ENCODE results near the gene NCK2. TPM values are rescaled to one million over a fixed set of nuclear protein-coding genes. Genes with fewer than 3 reads are reported as not detected.
A peak's percentile ranks its signal among the peaks of the same experiment; 100 is the strongest.

NCK2 gene
- total RNA-seq, 1 donor from 2014 or later = 45.9 TPM

DNA sequence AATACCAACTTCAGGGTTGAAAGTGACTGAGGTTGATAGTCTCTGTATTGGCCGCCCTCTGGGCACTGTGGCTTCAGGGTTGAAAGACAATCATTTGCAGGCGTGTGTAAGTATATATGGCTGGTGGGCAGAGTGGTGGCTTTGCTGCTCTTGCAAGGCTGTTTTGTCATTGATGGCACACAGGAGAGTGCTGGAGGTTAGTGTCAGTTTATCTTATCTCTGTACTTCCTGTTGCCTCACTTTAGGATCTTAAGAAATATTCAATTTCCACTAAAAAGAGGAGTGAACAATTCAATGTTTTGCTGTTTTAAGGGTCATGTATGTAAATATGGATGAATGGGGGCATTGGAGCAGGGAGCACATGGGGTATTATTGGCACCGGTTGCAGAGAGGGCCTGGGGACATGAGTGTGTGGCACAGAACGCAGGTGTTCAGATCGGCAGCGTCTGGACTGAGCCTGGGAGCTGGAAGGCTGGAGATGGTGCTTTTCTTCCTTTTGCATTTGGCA lies 51.5 kb downstream of the NCK2 start:
- no peak for DNase-seq (ENCODE audit: extremely low spot score in 2 of 2)
- intact Hi-C loops (cut with DNase I) = no loop called here
- no peaks in the 10 kb centered on the region for H3K9me3 ChIP-seq
- TF ChIP-seq, protein P1, sequence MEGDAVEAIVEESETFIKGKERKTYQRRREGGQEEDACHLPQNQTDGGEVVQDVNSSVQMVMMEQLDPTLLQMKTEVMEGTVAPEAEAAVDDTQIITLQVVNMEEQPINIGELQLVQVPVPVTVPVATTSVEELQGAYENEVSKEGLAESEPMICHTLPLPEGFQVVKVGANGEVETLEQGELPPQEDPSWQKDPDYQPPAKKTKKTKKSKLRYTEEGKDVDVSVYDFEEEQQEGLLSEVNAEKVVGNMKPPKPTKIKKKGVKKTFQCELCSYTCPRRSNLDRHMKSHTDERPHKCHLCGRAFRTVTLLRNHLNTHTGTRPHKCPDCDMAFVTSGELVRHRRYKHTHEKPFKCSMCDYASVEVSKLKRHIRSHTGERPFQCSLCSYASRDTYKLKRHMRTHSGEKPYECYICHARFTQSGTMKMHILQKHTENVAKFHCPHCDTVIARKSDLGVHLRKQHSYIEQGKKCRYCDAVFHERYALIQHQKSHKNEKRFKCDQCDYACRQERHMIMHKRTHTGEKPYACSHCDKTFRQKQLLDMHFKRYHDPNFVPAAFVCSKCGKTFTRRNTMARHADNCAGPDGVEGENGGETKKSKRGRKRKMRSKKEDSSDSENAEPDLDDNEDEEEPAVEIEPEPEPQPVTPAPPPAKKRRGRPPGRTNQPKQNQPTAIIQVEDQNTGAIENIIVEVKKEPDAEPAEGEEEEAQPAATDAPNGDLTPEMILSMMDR (IDR thresholded peaks at IDR 0.05) = no peak
- TF ChIP-seq POLR2AphosphoS5 (IDR thresholded peaks at IDR 0.05; ENCODE audit: insufficient read depth in 1 of 2, low read depth in 1 of 2) = no peak
- peak overlapping the region in 1 of 2 donors; percentile 7 for H3K4me3 ChIP-seq
- peaks cover 84% of the 10 kb centered on the region for H3K4me1 ChIP-seq
- H3K27ac ChIP-seq = peak overlapping the region; percentile 72
- H3K27me3 ChIP-seq = no peaks in the 10 kb centered on the region
- no peaks in the 10 kb centered on the region for H3K36me3 ChIP-seq

DNA sequence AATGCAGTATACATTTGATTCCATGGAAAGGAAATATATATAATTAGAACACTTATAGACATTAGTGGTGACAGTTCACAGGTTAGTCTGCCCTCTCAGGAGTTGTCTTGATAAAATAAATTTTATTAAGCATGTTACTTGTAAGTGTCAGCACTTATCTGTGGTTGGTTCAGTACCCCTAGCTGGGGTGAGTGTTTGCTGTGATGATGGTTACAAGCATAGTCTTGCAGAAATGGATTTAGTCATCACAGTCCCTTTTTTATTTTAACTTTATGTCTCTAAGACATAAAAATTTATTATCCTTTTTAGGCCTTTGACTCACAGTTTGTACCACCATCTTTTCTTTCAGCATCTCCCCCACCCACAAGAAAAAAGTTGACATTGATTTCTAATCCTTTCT lies 52.1 kb downstream of the NCK2 start:
- DNase-seq (ENCODE audit: extremely low spot score in 2 of 2) = no peak
- TF ChIP-seq POLR2A (IDR thresholded peaks at IDR 0.05) (no peak), POLR2AphosphoS5 (IDR thresholded peaks at IDR 0.05; ENCODE audit: insufficient read depth in 1 of 2, low read depth in 1 of 2) (no peak)
- TF ChIP-seq, protein P1 (IDR thresholded peaks at IDR 0.05) = no peak
- Histone ChIP-seq H3K27ac (peak overlapping the region; percentile 72), H3K4me3 (no peak overlapping the region), H3K9me3 (no peaks in the 10 kb centered on the region), H3K36me3 (no peaks in the 10 kb centered on the region), H3K27me3 (no peaks in the 10 kb centered on the region), H3K4me1 (peaks cover 87% of the 10 kb centered on the region)
- intact Hi-C loops (cut with DNase I) = no loop called here

DNA sequence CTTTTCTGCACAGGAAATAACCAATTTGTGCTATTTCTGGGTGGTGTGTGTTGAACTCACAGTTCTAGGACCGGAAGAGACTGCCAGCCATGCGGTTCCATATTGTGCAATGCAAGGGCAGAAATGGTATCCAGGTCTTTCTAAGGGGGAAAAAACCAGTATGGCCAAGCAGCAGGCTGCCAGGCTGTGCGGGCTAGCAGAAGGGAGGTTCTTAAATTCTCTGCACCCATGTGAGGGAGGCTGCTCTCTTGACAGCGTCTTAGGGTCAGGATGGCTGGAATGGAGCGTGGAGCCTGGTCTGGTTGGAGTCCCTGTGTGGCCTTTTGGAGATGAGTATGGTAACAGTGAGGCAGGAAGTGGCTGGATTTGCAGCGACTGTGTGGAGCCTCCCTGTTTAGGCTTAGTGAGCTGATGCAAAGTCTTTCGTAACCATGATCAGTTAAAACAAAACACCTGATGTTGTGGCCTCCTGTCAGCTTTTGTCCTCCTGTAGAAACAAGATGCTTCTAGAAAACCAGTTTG lies 52.6 kb downstream of the NCK2 start:
- intact Hi-C loops (cut with DNase I) = no loop called here
- TF ChIP-seq, protein P1 (IDR thresholded peaks at IDR 0.05) = no peak
- TF ChIP-seq POLR2AphosphoS5 (IDR thresholded peaks at IDR 0.05; ENCODE audit: insufficient read depth in 1 of 2, low read depth in 1 of 2) (peak; percentile 52 to 77), POLR2A (IDR thresholded peaks at IDR 0.05) (no peak)
- no peaks in the 10 kb centered on the region for H3K36me3 ChIP-seq
- no peak overlapping the region for H3K4me3 ChIP-seq
- peak overlapping the region; percentile 72 for H3K27ac ChIP-seq
- no peaks in the 10 kb centered on the region for H3K27me3 ChIP-seq
- DNase-seq (ENCODE audit: extremely low spot score in 2 of 2) = peak in 1 of 2 donors; percentile 88
- H3K4me1 ChIP-seq = peaks cover 92% of the 10 kb centered on the region
- no peaks in the 10 kb centered on the region for H3K9me3 ChIP-seq

DNA sequence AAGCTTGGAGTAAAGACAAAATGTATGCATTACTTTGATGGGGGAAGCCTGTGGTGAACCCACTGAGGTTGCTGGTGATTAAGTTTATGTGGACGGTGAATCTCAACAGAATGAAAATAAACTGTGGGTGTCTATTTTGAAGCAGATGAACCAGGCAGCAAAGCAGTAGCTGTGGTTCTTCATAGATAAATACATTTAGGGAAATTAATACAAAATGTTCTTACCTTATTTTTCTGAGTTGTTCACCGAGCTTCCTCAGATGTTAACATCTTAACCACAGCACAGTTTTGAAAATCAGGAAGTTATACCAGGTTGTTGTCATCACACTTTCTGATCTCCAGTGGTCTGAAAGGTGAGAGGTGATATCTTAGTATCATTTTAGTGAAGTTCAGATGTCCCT lies 53.9 kb downstream of the NCK2 start:
- Histone ChIP-seq H3K9me3 (no peaks in the 10 kb centered on the region), H3K27ac (peak overlapping the region; percentile 72), H3K36me3 (no peaks in the 10 kb centered on the region), H3K27me3 (no peaks in the 10 kb centered on the region), H3K4me1 (peaks cover 96% of the 10 kb centered on the region), H3K4me3 (no peak overlapping the region)
- DNase-seq (ENCODE audit: extremely low spot score in 2 of 2) = no peak
- intact Hi-C loops (cut with DNase I) = no loop called here
- TF ChIP-seq, protein P1 (IDR thresholded peaks at IDR 0.05) = no peak
- TF ChIP-seq POLR2AphosphoS5 (IDR thresholded peaks at IDR 0.05; ENCODE audit: insufficient read depth in 1 of 2, low read depth in 1 of 2) (no peak), POLR2A (IDR thresholded peaks at IDR 0.05) (no peak)

DNA sequence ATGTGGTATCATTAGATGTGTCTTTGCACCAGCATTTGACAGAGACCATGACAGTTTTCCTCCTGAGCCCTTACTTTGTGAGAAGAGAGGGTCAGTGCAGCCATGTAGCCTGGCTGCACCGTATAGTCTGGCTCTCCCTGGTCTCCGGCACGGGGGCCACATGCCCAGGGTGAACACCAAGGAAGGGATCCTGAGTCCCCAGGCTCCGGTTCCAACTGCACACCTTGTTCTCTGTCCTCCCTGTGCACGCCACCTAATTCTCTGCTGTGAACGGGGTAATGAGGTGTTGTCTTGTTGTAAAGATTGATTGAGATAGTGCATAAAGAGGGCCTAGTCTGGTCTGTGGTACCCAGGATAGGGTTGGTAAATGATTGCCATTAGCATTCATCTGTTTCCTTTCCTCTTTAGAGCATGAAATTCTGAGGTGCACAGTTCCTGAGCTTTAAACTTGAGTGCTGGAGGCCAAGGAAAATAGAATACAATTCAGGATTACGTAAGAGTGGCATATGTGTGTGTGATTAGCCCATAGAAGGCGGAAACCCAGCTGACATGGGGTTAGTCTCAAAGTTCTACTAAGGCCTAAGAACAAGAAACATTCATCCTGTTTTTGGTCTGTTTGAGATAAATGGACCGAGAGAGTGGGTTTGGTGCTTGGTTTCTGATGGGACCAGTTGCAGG lies 55.5 kb downstream of the NCK2 start:
- peak in 1 of 2 donors; percentile 22 for TF ChIP-seq POLR2AphosphoS5 (IDR thresholded peaks at IDR 0.05; ENCODE audit: insufficient read depth in 1 of 2, low read depth in 1 of 2)
- TF ChIP-seq, protein P1 (IDR thresholded peaks at IDR 0.05) = no peak
- no peak overlapping the region for H3K27ac ChIP-seq

More for the DNA sequence above, 55.5 kb downstream of the NCK2 start:
- no peaks in the 10 kb centered on the region for H3K9me3 ChIP-seq
- no peaks in the 10 kb centered on the region for H3K36me3 ChIP-seq
- H3K4me1 ChIP-seq = peaks cover 97% of the 10 kb centered on the region
- no peak for DNase-seq (ENCODE audit: extremely low spot score in 2 of 2)
- intact Hi-C loops (cut with DNase I) = no loop called here
- no peak overlapping the region for H3K4me3 ChIP-seq
- no peaks in the 10 kb centered on the region for H3K27me3 ChIP-seq

Measured in vagina (tissue), 2 donors.